KMS-11 (cell line): ENCODE data around the gene TPPP.
"Not testable (repeated sequence)": the region's sequence is repeated elsewhere in the genome, so short reads cannot be mapped to it uniquely, and the experiment has no call there.

Experiments
- H2AFZ ChIP-seq: fragments of 200-600 bp; sonication (generic); 2 replicates; pipeline ENCODE4 v1.6.1; 2016; ENCODE audit warnings: antibody characterized with exemption, mixed run types, low read depth
- H3K27ac ChIP-seq: fragments of 200-600 bp; sonication (generic); 2 replicates; pipeline ENCODE4 v1.6.1; 2016; ENCODE audit warnings: mild to moderate bottlenecking, mixed run types
- H3K27me3 ChIP-seq: fragments of 200-600 bp; sonication (generic); 2 replicates; pipeline ENCODE4 v1.6.1; 2017; ENCODE audit warnings: mild to moderate bottlenecking, low read depth, mixed run types, moderate library complexity; ENCODE audit not compliant: insufficient read depth
- H3K36me3 ChIP-seq: fragments of 200-600 bp; sonication (generic); 2 replicates; pipeline ENCODE4 v1.6.1; 2017; ENCODE audit warnings: mild to moderate bottlenecking, mixed run types; ENCODE audit not compliant: insufficient read depth
- H3K4me1 ChIP-seq: fragments of 200-600 bp; sonication (generic); 2 replicates; pipeline ENCODE4 v1.6.1; 2016; ENCODE audit warnings: mild to moderate bottlenecking, low read depth, mixed run types; ENCODE audit not compliant: poor library complexity, severe bottlenecking
- H3K4me2 ChIP-seq: fragments of 200-600 bp; sonication (generic); 2 replicates; pipeline ENCODE4 v1.7.0; 2016; ENCODE audit warnings: mild to moderate bottlenecking, mixed run types
- H3K4me3 ChIP-seq: fragments of 200-600 bp; sonication (generic); IDR thresholded peaks from 2 replicates; pipeline ENCODE4 v1.6.1; 2017; ENCODE audit warnings: low read depth, low read length, mixed read lengths; ENCODE audit not compliant: insufficient read depth
- H3K79me2 ChIP-seq: fragments of 200-600 bp; sonication (generic); 2 replicates; pipeline ENCODE4 v1.6.1; 2016; ENCODE audit warnings: low read depth, mixed run types; ENCODE audit not compliant: insufficient read depth
- H3K9ac ChIP-seq: fragments of 200-600 bp; sonication (generic); 2 replicates; pipeline ENCODE4 v1.6.1; 2016; ENCODE audit warnings: mild to moderate bottlenecking, mixed run types
- H4K20me1 ChIP-seq: fragments of 200-600 bp; sonication (generic); 2 replicates; pipeline ENCODE4 v1.6.1; 2016; ENCODE audit warnings: mild to moderate bottlenecking, mixed run types; ENCODE audit not compliant: insufficient read depth
- CTCF ChIP-seq: fragments of 200-600 bp; sonication (generic); conservative IDR thresholded peaks from 2 replicates; pipeline ENCODE4 v1.6.1; 2017; ENCODE audit warnings: low read depth, mild to moderate bottlenecking, antibody characterized with exemption, low read length, moderate library complexity, mixed read lengths

The TPPP gene

GRCh38 chr5:681317-682191 is 11.6 kb downstream of the TPPP start:
- not testable (repeated sequence) for H3K27ac ChIP-seq, H3K4me1 ChIP-seq, H3K9ac ChIP-seq, H3K27me3 ChIP-seq, H3K36me3 ChIP-seq, H3K4me2 ChIP-seq, H2AFZ ChIP-seq, H3K79me2 ChIP-seq, H3K4me3 ChIP-seq, H4K20me1 ChIP-seq

GRCh38 chr5:680836-681235 is 12.3 kb downstream of the TPPP start:
- not testable (repeated sequence) for H3K79me2 ChIP-seq, H3K27me3 ChIP-seq, H4K20me1 ChIP-seq, H3K9ac ChIP-seq, H3K36me3 ChIP-seq, H3K4me2 ChIP-seq, H3K27ac ChIP-seq, H3K4me1 ChIP-seq, H2AFZ ChIP-seq, H3K4me3 ChIP-seq

GRCh38 chr5:680118-680795 is 12.9 kb downstream of the TPPP start:
- not testable (repeated sequence) for H2AFZ ChIP-seq, H3K4me2 ChIP-seq, H3K4me1 ChIP-seq, H4K20me1 ChIP-seq, H3K79me2 ChIP-seq, H3K27me3 ChIP-seq, H3K36me3 ChIP-seq, H3K4me3 ChIP-seq, H3K9ac ChIP-seq, H3K27ac ChIP-seq

GRCh38 chr5:679166-679895 is 13.8 kb downstream of the TPPP start:
- H3K4me1 ChIP-seq, H3K9ac ChIP-seq, H3K27me3 ChIP-seq, H4K20me1 ChIP-seq, H3K79me2 ChIP-seq, H3K4me2 ChIP-seq, H3K27ac ChIP-seq, H2AFZ ChIP-seq, H3K4me3 ChIP-seq, H3K36me3 ChIP-seq: not testable (repeated sequence)

- not testable (repeated sequence) for H3K36me3 ChIP-seq
Measured at GRCh38 chr5:678521-678920, 14.6 kb downstream of the TPPP start.

GRCh38 chr5:677131-678101 is 15.7 kb downstream of the TPPP start:
- Histone ChIP-seq H3K4me2 (no peak overlapping the region), H2AFZ (no peak overlapping the region), H3K27ac (no peak overlapping the region), H4K20me1 (no peaks in the 10 kb centered on the region), H3K79me2 (no peaks in the 10 kb centered on the region), H3K9ac (no peak overlapping the region), H3K27me3 (no peaks in the 10 kb centered on the region), H3K36me3 (no peaks in the 10 kb centered on the region), H3K4me1 (peaks cover 15% of the 10 kb centered on the region), H3K4me3 (no peak overlapping the region)
- no peak for TF ChIP-seq CTCF

More at GRCh38 chr5:678521-678920, 14.6 kb downstream of the TPPP start:
- not testable (repeated sequence) for H3K4me3 ChIP-seq, H3K27me3 ChIP-seq, H2AFZ ChIP-seq, H3K27ac ChIP-seq, H4K20me1 ChIP-seq, H3K79me2 ChIP-seq, H3K4me2 ChIP-seq, H3K4me1 ChIP-seq, H3K9ac ChIP-seq
